ENCODE measurements around the gene FIZ1.
"Not testable (repeated sequence)": the region's sequence is repeated elsewhere in the genome, so short reads cannot be mapped to it uniquely, and the experiment has no call there.

Gene FIZ1

GRCh38 chr19:55598034-55598433 lies 1.3 kb downstream of the FIZ1 start:
- in situ Hi-C loops (cut with MboI; ENCODE audit: low sequenced_read_pairs), result no loop called here

DNA sequence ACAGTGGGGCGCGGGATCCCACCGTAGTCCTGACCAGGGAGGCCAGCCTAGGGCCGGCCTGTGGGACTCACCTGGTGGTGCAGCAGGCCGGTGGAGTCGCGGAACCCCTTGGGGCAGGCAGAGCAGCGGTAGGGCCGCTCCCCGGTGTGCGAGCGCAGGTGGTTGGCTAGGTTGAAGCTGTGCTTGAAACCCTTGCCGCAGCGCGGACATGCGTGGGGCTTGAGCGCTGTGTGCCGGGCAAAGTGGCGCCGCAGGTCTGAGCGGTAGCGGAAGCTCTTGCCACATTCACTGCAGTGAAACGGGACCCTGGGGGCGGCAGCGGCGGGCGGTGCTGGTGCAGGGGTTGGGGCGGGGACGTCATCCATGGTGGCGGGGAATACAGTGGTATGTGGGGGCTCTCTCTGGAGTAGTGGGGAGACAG lies 1.8 kb downstream of the FIZ1 start:
- in situ Hi-C loops (cut with MboI; ENCODE audit: low sequenced_read_pairs), result no loop called here

DNA sequence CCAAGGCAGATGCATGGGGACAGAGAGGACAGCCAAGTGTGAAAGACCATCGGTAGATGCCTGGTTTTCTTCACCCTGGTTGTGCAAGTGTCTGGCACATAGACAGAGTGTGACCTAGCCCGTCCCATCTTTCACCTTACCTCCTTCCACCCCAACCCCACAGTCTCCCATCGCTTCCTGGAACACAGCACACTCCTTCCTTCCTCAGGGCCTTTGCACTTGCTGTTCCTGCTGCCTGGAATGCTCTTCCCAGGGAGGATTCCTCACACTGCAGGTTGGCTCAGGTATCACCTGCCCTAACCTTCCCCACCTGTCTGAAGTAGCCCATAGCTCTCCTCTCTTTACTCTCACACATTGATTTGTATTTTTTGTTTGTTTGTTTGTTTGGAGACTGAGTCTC lies 3.0 kb downstream of the FIZ1 start:
- in situ Hi-C loops (cut with MboI; ENCODE audit: low sequenced_read_pairs), result no loop called here

DNA sequence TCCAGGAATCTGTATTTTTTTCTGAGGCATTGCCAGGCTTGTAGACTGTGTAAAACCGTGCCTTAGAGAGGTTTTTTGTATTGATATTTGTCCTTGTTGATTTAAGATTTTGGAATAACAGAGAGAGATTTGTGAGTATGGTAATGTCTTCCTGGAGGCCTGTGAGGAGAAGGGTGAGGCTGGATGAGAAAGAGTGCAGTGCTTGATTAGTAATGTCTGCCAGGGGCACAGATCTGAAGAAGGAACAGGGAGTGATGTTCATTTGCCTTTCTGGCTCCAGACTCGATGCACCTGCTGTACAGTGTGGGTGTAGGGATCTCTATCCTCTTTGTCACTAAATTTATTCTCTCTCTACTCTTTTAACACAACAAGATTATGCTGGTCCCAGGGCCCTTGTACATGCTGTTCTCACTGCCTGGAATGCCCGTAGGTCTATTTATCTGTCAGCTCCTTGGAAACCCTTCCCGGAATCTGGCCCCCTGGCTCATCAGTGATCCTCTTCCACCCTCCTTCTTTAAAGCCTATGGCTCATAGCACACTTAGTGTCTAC lies 4.2 kb downstream of the FIZ1 start:
- in situ Hi-C loops (cut with MboI; ENCODE audit: low sequenced_read_pairs), result no loop called here

GRCh38 chr19:55593096-55593772 lies 6.1 kb downstream of the FIZ1 start:
- in situ Hi-C loops (cut with MboI; ENCODE audit: low sequenced_read_pairs), result no loop called here

DNA sequence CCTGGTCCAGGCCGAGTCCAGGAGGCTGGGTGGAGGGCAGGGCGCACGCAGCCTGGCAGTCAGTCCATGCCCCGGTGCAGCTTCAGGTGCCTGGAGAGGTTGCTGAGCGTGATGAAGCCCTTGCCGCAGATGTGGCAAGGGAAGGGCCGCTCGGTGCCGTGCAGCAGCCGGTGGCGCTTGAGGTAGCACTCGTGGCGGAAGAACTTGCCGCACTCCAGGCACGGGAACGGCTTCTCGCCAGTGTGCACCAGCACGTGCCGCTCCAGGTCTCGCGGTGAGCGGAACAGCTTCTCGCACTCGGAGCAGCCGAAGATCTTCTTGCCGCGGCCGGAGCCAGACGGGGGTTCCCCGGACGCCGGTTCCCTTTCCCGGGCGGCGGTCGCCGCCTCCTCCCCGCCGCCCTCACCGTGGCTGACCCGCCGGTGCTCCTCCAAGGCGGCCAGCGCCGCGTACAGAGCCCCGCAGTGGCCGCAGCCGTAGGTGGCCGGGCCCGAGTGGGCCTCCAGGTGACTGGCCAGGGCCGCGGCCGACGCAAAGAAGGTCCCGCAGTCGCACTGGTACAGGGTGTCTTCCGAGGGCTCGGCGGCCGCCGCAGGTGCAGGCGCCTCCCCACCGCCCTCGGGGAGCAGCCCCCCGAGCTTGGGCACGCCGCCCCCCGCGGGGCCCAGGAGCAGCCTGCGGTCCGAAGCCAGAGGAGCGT lies 6.8 kb downstream of the FIZ1 start:
- in situ Hi-C loops (cut with MboI; ENCODE audit: low sequenced_read_pairs), result no loop called here

GRCh38 chr19:55591555-55591954 lies 7.8 kb downstream of the FIZ1 start:
- in situ Hi-C loops (cut with MboI; ENCODE audit: low sequenced_read_pairs), result no loop called here

DNA sequence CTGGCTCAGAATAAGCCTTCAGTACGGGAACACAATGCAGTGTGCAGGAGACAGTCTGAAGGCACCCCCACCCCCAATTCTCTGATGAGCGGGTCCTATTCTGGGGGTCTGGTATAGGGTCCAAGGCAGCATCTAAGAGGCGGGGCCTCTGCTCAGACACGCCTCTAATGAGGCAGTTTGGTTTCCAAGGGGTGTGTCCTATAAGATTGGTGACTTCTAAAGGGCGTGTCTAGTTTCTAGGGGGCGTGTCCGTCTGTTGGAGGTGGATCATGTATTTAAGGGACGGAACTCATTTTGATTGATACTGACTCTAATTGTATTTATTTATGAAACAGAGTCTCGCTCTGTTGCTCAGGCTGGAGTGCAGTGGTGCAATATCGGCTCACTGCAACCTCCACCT lies 8.7 kb downstream of the FIZ1 start:
- in situ Hi-C loops (cut with MboI; ENCODE audit: low sequenced_read_pairs), result no loop called here

GRCh38 chr19:55590109-55590508 lies 9.2 kb downstream of the FIZ1 start:
- in situ Hi-C loops (cut with MboI; ENCODE audit: low sequenced_read_pairs), result no loop called here

GRCh38 chr19:55588738-55589137 lies 10.6 kb downstream of the FIZ1 start:
- in situ Hi-C loops (cut with MboI; ENCODE audit: low sequenced_read_pairs), result no loop called here

DNA sequence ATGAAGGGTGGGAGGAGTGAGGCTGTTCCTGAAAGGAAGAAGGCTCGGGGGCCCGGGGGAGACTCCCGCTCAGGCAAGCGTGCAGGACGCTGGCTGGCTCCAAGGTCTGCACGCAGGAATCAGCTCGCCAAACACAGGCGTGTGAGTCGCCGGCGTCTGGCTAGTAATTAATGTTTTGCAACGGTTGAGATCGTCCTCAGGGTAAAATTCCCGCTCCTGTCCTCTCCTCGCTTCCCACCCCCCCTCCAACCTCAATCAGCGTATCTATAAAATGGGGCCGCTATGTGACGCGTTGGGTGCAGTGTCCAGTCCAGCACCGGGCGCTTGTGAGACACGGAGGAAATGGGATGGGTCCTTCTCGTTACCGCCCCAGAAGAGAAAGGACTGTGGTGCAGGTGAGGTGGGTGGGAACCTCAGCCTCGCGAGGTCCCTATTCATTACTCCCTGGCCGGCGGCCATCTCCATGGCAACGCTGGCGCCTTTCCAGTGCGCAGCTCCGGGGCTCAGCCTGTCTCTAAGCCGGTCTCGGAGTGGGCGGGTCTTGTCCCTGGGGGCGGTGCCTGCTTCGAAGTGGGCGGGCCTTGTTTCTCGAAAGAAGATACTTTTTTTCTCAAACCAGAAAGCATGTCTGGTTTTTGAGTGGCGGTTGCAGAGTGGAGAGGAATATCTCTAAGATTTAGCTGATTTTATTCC lies 12.2 kb downstream of the FIZ1 start:
- in situ Hi-C loops (cut with MboI; ENCODE audit: low sequenced_read_pairs), result no loop called here

GRCh38 chr19:55585658-55586339 lies 13.5 kb downstream of the FIZ1 start:
- in situ Hi-C loops (cut with MboI; ENCODE audit: low sequenced_read_pairs), result no loop called here

GRCh38 chr19:55584871-55585270 lies 14.4 kb downstream of the FIZ1 start:
- in situ Hi-C loops (cut with MboI; ENCODE audit: low sequenced_read_pairs), result no loop called here

- in situ Hi-C loops (cut with MboI; ENCODE audit: low sequenced_read_pairs), result not testable (repeated sequence)
Observed at GRCh38 chr19:55583897-55584296, 15.4 kb downstream of the FIZ1 start.

DNA sequence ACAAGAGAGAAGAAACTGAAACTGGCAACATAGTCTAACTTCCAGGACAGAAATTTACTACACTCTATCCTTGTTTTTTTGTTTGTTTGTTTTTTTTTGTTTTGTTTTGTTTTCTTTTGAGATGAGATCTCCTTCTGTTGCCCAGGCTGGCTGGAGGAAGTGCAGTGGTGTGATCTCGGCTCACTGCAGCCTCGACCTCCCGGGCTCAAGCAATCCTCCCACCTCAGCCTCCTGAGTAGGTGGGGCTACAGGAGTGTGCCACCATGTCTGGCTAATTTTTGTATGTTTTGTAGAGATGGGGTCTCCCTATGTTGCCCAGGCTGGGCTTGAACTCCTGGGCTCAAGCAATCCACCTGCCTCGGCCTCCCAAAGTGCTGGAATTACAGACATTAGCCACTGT lies 17.0 kb downstream of the FIZ1 start:
- in situ Hi-C loops (cut with MboI; ENCODE audit: low sequenced_read_pairs), result not testable (repeated sequence)

DNA sequence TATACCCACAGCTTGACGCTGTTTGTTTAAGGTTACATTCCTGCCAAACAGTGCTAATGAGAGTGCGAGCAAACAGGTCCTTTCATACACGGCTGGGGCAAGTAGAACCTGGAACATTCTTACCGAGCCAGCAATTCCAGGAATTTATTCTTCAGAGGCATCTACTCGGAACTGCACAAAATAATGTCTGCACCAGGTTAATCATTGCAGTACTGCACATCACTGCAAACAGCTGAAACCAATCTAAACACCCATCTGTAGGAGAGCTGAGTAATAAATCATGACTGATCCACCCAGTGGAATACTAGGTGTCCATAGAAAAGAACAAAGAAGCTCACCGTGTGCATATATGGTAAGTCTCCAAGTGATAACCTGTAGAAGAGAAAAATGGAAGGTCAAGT lies 17.5 kb downstream of the FIZ1 start:
- in situ Hi-C loops (cut with MboI; ENCODE audit: low sequenced_read_pairs), result no loop called here

GRCh38 chr19:55581145-55581822 lies 18.0 kb downstream of the FIZ1 start:
- in situ Hi-C loops (cut with MboI; ENCODE audit: low sequenced_read_pairs), result no loop called here

DNA sequence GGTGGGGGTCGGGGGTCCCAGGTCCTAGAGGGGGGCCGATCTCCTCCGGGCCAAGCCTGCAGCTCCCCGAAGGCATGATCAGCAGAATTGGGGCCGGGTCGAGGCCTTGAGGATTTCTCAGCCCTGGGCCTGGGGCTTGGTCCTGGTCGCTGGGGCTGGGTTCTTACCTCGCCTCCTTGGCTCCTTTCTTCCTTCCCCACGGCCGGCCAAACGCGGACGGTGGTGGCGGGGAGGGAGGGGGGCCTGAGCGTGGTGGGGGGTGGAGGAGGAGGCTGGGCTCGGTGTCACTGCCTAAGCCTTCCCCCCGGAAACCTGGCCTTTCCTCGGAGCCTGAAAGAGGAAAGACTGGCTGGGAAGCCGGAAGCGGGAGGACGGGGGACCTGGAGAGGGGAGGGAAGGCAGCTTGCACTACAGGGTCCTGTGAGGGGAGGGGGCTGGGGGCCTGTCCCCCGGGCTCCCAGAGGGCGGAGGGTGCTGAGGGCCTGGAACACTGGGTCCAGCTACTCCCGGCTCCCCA lies 18.6 kb downstream of the FIZ1 start, which contains the start of gene ZNF579:
TSS of gene ZNF579 (minus strand) at position 221 of the 517 bp plus-strand sequence. CDS start 1,209 bp downstream, outside the sequence.
- in situ Hi-C loops (cut with MboI; ENCODE audit: low sequenced_read_pairs), result no loop called here

GRCh38 chr19:55579766-55580621 lies 19.3 kb downstream of the FIZ1 start:
- in situ Hi-C loops (cut with MboI; ENCODE audit: low sequenced_read_pairs), result no loop called here

All from hTERT RPE-1 (cell line).